ENCODE measurements around the gene MPDU1. TPM values are rescaled to one million over a fixed set of nuclear protein-coding genes. Genes with fewer than 3 reads are reported as not detected.

Gene MPDU1
- total and polyA plus RNA-seq, 12 donors: 65.9 to 267 (median 114) TPM

DNA sequence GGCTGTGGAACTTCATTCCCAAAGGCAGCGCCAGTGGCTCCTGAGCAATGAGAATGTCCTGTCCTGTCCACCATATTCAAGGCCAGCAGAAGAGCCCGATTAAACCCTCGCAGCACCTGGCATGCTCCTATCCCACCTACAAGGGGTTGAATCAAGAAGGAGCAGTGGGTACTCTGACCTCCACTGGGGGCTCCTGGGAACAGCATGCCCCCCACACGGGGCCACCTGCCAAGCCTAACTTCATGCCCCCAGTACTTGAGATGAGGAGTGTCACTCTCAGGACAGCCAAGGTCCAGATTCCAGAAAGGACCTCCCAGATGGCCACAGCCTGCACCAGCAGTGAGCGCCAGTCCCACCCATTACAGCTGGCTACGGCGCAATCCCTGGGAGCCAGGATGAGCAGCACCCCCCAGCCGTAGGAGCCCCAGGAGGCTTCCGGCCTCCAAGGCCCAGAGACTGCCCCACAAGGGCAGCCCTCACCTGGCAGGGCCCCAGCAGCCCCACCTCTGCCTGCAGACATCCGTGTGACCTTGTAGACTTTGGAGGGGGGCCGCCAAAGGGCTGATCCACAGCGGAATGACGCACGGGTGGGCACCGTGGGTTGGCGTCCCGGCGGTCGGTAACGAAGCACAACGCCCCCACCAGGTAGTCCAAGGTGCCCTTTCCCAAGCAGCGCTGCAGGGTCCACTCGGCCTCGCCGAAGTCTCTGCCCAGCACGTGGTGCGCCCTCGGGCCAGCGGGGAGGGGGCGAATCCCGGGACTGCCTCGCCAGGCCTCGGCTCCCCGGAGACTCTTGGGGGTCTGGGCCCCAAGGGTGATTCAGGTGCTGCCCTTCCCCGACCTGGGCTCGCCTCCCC, 1.0 kb upstream of the MPDU1 start:
- TF ChIP-seq, protein P1, sequence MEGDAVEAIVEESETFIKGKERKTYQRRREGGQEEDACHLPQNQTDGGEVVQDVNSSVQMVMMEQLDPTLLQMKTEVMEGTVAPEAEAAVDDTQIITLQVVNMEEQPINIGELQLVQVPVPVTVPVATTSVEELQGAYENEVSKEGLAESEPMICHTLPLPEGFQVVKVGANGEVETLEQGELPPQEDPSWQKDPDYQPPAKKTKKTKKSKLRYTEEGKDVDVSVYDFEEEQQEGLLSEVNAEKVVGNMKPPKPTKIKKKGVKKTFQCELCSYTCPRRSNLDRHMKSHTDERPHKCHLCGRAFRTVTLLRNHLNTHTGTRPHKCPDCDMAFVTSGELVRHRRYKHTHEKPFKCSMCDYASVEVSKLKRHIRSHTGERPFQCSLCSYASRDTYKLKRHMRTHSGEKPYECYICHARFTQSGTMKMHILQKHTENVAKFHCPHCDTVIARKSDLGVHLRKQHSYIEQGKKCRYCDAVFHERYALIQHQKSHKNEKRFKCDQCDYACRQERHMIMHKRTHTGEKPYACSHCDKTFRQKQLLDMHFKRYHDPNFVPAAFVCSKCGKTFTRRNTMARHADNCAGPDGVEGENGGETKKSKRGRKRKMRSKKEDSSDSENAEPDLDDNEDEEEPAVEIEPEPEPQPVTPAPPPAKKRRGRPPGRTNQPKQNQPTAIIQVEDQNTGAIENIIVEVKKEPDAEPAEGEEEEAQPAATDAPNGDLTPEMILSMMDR (IDR thresholded peaks at IDR 0.05): no peak
- no peak for TF ChIP-seq POLR2A (IDR thresholded peaks at IDR 0.05)
- H3K27me3 ChIP-seq: no peaks in the 10 kb centered on the region
- no peaks in the 10 kb centered on the region for H3K9me3 ChIP-seq (replicated peaks in 1 of 3)
- peaks cover 0 to 27% of the 10 kb centered on the region in 2 donors for H3K36me3 ChIP-seq (replicated peaks in 1 of 2)
- intact Hi-C loops (cut with DNase I): no loop called here
- peak in 5 of 7 donors; percentile 47 to 64 (median 56) for DNase-seq
- peak overlapping the region in 2 of 4 donors; percentile 5 to 61 for H3K4me3 ChIP-seq
- 60 to 83% (median 69%) methylated on average over 6 to 36 of the region's 36 CpGs for WGBS, 4 donors
- peak overlapping the region; percentile 78 to 97 (median 96) for H3K27ac ChIP-seq
- H3K4me1 ChIP-seq (replicated peaks in 1 of 2): peaks cover 32 to 56% of the 10 kb centered on the region in 2 donors

DNA sequence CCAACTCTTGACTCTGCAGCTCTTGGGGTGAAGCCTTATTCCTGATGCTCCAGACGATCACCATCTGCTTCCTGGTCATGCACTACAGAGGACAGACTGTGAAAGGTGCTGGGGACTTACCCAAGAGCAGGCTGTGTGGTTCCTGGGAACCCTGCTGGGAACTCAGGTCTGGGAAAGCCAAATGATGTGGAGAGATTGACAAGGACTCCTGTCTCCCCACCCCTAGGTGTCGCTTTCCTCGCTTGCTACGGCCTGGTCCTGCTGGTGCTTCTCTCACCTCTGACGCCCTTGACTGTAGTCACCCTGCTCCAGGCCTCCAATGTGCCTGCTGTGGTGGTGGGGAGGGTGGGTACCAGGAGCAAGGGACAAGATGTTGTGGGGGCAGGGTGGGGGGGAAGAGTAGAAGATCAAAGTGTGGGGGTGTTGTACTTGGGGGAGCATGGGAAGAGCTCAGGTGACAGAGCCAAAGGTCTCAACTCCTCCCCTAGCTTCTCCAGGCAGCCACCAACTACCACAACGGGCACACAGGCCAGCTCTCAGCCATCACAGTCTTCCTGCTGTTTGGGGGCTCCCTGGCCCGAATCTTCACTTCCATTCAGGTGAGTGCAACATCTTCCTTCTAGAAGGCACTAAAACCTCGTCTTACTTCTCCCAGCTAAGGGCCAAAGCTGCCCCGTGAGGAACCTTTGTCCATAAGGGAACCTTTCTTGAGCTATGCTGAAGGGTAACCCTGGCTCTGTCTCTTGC, 3.2 kb downstream of the MPDU1 start:
- H3K4me1 ChIP-seq (replicated peaks in 1 of 2): peaks cover 18 to 37% of the 10 kb centered on the region in 2 donors
- intact Hi-C loops (cut with DNase I): no loop called here

DNA sequence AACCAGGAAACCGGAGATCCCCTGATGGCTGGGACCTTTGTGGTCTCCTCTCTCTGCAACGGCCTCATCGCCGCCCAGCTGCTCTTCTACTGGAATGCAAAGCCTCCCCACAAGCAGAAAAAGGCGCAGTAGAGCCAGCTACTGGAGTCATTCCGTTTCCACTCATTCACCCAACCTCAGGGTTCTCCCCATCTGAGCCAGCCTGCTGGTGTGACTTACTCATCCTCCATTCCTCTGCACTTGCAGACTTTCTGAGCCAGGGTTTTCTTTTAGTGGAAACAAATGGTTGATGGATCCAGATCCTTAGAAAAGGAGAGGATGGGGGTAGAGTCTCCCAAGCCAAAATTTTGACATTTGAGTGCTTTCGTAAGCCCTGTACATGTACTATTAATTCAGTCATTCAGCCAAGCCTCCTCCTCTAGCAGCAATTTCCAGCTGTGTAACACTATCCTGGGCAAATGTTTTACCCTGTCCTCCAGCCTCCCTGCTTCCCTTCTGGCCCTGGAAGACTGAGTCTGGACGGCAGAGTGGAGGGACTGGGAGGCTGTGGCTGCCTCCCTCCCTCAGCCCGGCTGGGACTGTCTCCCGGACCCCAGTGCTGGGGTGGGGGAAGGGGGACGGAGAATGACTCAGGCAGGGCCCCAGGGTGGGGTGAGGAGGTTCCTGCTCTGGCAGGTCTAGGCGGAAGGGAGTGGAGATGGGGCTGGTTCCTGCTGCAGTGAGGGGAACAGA, 3.9 kb downstream of the MPDU1 start:
- H3K27me3 ChIP-seq: no peaks in the 10 kb centered on the region
- peaks cover 15 to 31% of the 10 kb centered on the region in 2 donors for H3K4me1 ChIP-seq (replicated peaks in 1 of 2)
- TF ChIP-seq, protein P1 (IDR thresholded peaks at IDR 0.05): no peak
- no peak for TF ChIP-seq POLR2A (IDR thresholded peaks at IDR 0.05)
- no peak overlapping the region for H3K4me3 ChIP-seq
- intact Hi-C loops (cut with DNase I): no loop called here
- peaks cover 0 to 41% of the 10 kb centered on the region in 2 donors for H3K36me3 ChIP-seq (replicated peaks in 1 of 2)
- peak overlapping the region in 1 of 5 donors; percentile 7 for H3K27ac ChIP-seq
- H3K9me3 ChIP-seq (replicated peaks in 1 of 3): no peaks in the 10 kb centered on the region
- no peak for DNase-seq
- WGBS, 4 donors: 66 to 73% (median 70%) methylated on average over 10 to 12 of the region's 12 CpGs

More for the DNA sequence above, 3.2 kb downstream of the MPDU1 start:
- peaks cover 0 to 33% of the 10 kb centered on the region in 2 donors for H3K36me3 ChIP-seq (replicated peaks in 1 of 2)
- DNase-seq: no peak
- no peak overlapping the region for H3K4me3 ChIP-seq
- H3K27me3 ChIP-seq: no peaks in the 10 kb centered on the region
- H3K27ac ChIP-seq: peak overlapping the region in 1 of 5 donors; percentile 7
- no peaks in the 10 kb centered on the region for H3K9me3 ChIP-seq (replicated peaks in 1 of 3)
- TF ChIP-seq POLR2A (IDR thresholded peaks at IDR 0.05): no peak
- TF ChIP-seq, protein P1 (IDR thresholded peaks at IDR 0.05): no peak
- 72 to 89% (median 83%) methylated on average over 8 to 9 of the region's 9 CpGs for WGBS, 4 donors

All from adrenal gland (tissue), 12 donors.